Right lobe of liver (tissue), 4 donors: ENCODE results near the gene APC2.

Experiments
- POLR2A ChIP-seq: fragments of 450-650 bp; IDR thresholded peaks from one replicate; pipeline ENCODE4 v1.6.1; 2017; ENCODE audit warnings: antibody characterized with exemption, mild to moderate bottlenecking
- TF ChIP-seq, protein P1 (sequence below), 4 donors: fragments of 200-600 bp in 3 of 4; fragments of 450-650 bp in 1 of 4; IDR thresholded peaks; one replicate each; pipeline versions ENCODE4 v1.5.1 to v1.8.0; 2016 to 2022; ENCODE audit warnings: antibody characterized with exemption in 4 of 4, mild to moderate bottlenecking in 2 of 4
- donor health status: DM: no; HTN: no; CAD: no.
- donor health status: DM: no; HTN: no; CAD: no.
- donor health status: DM: no; HTN: yes; CAD: no.

DNA sequence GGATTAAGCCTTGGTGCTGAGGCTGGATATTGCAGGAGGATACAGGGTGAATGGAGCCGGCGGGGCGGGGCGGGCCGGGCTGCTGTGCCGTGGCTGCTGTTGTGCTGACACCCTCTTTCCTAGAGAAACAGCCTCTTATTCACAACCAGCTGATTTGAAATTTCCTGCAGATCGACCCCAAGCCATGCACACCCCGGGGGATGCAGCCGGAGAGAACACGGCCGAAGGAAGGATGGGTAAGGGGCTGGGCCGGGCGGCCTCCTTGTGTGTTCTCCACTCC lies 31.5 kb upstream of the APC2 start:
- TF ChIP-seq, protein P1, sequence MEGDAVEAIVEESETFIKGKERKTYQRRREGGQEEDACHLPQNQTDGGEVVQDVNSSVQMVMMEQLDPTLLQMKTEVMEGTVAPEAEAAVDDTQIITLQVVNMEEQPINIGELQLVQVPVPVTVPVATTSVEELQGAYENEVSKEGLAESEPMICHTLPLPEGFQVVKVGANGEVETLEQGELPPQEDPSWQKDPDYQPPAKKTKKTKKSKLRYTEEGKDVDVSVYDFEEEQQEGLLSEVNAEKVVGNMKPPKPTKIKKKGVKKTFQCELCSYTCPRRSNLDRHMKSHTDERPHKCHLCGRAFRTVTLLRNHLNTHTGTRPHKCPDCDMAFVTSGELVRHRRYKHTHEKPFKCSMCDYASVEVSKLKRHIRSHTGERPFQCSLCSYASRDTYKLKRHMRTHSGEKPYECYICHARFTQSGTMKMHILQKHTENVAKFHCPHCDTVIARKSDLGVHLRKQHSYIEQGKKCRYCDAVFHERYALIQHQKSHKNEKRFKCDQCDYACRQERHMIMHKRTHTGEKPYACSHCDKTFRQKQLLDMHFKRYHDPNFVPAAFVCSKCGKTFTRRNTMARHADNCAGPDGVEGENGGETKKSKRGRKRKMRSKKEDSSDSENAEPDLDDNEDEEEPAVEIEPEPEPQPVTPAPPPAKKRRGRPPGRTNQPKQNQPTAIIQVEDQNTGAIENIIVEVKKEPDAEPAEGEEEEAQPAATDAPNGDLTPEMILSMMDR (IDR thresholded peaks at IDR 0.05) = no peak
- no peak for TF ChIP-seq POLR2A
